H9 (cell line): ENCODE data around the gene TERT. TPM values are rescaled to one million over a fixed set of nuclear protein-coding genes. Genes with fewer than 3 reads are reported as not detected.

Experiments
- DNase-seq: peaks from one replicate; pipeline ENCODE4 v3.0.0-alpha.2; 2017
- H2AFZ ChIP-seq: one replicate; pipeline ENCODE4 v1.6.1; 2013; ENCODE audit warnings: mild to moderate bottlenecking, low read length, control low read depth, moderate library complexity
- H2AK5ac ChIP-seq: 2 replicates; pipeline ENCODE4 v1.6.1; 2013; ENCODE audit warnings: low read length, control low read depth, mixed read lengths; ENCODE audit not compliant: insufficient read length
- H2BK120ac ChIP-seq: one replicate; pipeline ENCODE4 v1.6.1; 2013; ENCODE audit warnings: low read depth, mild to moderate bottlenecking, low read length, control low read depth, inconsistent platforms; ENCODE audit not compliant: poor library complexity, severe bottlenecking
- H2BK12ac ChIP-seq: 2 replicates; pipeline ENCODE4 v1.6.1; 2013; ENCODE audit warnings: low read length, control low read depth, mixed read lengths, low read depth; ENCODE audit not compliant: insufficient read length
- H2BK15ac ChIP-seq: 2 replicates; pipeline ENCODE4 v1.6.1; 2013; ENCODE audit warnings: low read depth, low read length, control low read depth
- H2BK20ac ChIP-seq: one replicate; pipeline ENCODE4 v1.6.1; 2013; ENCODE audit warnings: low read depth, mild to moderate bottlenecking, low read length, control low read depth, inconsistent platforms; ENCODE audit not compliant: poor library complexity, severe bottlenecking
- H2BK5ac ChIP-seq: 2 replicates; pipeline ENCODE4 v1.6.1; 2013; ENCODE audit warnings: low read length, control low read depth, mixed read lengths; ENCODE audit not compliant: insufficient read length
- H3K14ac ChIP-seq: 2 replicates; pipeline ENCODE4 v1.6.1; 2013; ENCODE audit warnings: low read length, control low read depth; ENCODE audit not compliant: insufficient read depth
- H3K18ac ChIP-seq: 2 replicates; pipeline ENCODE4 v1.6.1; 2013; ENCODE audit warnings: low read depth, mild to moderate bottlenecking, mixed read lengths, low read length, control low read depth; ENCODE audit not compliant: insufficient read length
- H3K23ac ChIP-seq: 2 replicates; pipeline ENCODE4 v1.6.1; 2013; ENCODE audit warnings: low read length, control low read depth, mixed read lengths, low read depth; ENCODE audit not compliant: insufficient read length
- H3K23me2 ChIP-seq: 2 replicates; pipeline ENCODE4 v1.6.1; 2013; ENCODE audit warnings: low read depth, mild to moderate bottlenecking, mixed read lengths, low read length, control low read depth; ENCODE audit not compliant: insufficient read length, poor library complexity, severe bottlenecking
- H3K27ac ChIP-seq: 2 replicates; pipeline ENCODE4 v1.5.1; 2013; ENCODE audit warnings: low read length, control low read depth, mixed read lengths, low read depth; ENCODE audit not compliant: insufficient read length
- H3K27me3 ChIP-seq: 2 replicates; pipeline ENCODE4 v1.6.1; 2013; ENCODE audit warnings: low read length, control low read depth, inconsistent platforms; ENCODE audit not compliant: insufficient read depth
- H3K4ac ChIP-seq: 2 replicates; pipeline ENCODE4 v1.6.1; 2013; ENCODE audit warnings: low read depth, mild to moderate bottlenecking, control low read depth, inconsistent platforms, low read length, moderate library complexity
- H3K4me1 ChIP-seq: 2 replicates; pipeline ENCODE4 v1.6.1; 2013; ENCODE audit warnings: low read length, control low read depth, inconsistent platforms; ENCODE audit not compliant: insufficient read depth
- H3K4me2 ChIP-seq: 2 replicates; pipeline ENCODE4 v1.6.1; 2013; ENCODE audit warnings: low read length, control low read depth, mixed read lengths; ENCODE audit not compliant: insufficient read length, insufficient read depth
- H3K56ac ChIP-seq: 2 replicates; pipeline ENCODE4 v1.6.1; 2013; ENCODE audit warnings: low read depth, mild to moderate bottlenecking, mixed read lengths, low read length, control low read depth; ENCODE audit not compliant: insufficient read length
- H3K79me1 ChIP-seq: 2 replicates; pipeline ENCODE4 v1.6.1; 2013; ENCODE audit warnings: low read depth, mild to moderate bottlenecking, moderate library complexity, low read length, control low read depth, inconsistent platforms; ENCODE audit not compliant: insufficient read depth, poor library complexity, severe bottlenecking
- H3K79me2 ChIP-seq: 2 replicates; pipeline ENCODE4 v1.6.1; 2013; ENCODE audit warnings: low read length, control low read depth, inconsistent platforms; ENCODE audit not compliant: insufficient read depth
- H3K9ac ChIP-seq: 2 replicates; pipeline ENCODE4 v1.6.1; 2013; ENCODE audit warnings: low read length, control low read depth, mixed read lengths; ENCODE audit not compliant: insufficient read length; ENCODE audit errors: extremely low read depth
- H3K9me3 ChIP-seq: one replicate; pipeline ENCODE4 v1.6.1; 2013; ENCODE audit warnings: low read depth, low read length, inconsistent platforms; ENCODE audit not compliant: control insufficient read depth
- H3T11ph ChIP-seq: one replicate; pipeline ENCODE4 v1.6.1; 2013; ENCODE audit warnings: mild to moderate bottlenecking, low read length, control low read depth, inconsistent platforms
- H4K20me1 ChIP-seq: one replicate; pipeline ENCODE4 v1.6.1; 2013; ENCODE audit not compliant: control insufficient read depth, insufficient read length, insufficient read depth
- H4K5ac ChIP-seq: 2 replicates; pipeline ENCODE4 v1.6.1; 2013; ENCODE audit warnings: low read depth, mild to moderate bottlenecking, mixed read lengths, low read length, control low read depth; ENCODE audit not compliant: insufficient read length
- H4K8ac ChIP-seq: replicated peaks from 2 replicates; pipeline ENCODE4 v1.6.1; 2013; ENCODE audit warnings: low read length, control low read depth, mixed read lengths, low read depth; ENCODE audit not compliant: insufficient read length
- H4K91ac ChIP-seq: 2 replicates; pipeline ENCODE4 v1.6.1; 2013; ENCODE audit warnings: low read depth, mild to moderate bottlenecking, moderate library complexity, mixed read lengths, low read length, control low read depth; ENCODE audit not compliant: insufficient read length
- H3K27ac Mint-ChIP-seq, 3 experiments: 2 replicates in 2 of 3; 3 replicates in 1 of 3; pipeline ENCODE4 v1.8.0; 2020 to 2021; ENCODE audit warnings: mixed read lengths in 3 of 3, mild to moderate bottlenecking in 1 of 3, moderate library complexity in 1 of 3
- H3K27me3 Mint-ChIP-seq: 2 replicates; pipeline ENCODE4 v1.8.0; 2021; ENCODE audit warnings: low read depth, mild to moderate bottlenecking, moderate library complexity, mixed read lengths
- H3K36me3 Mint-ChIP-seq, 3 experiments: 2 replicates in 2 of 3; 3 replicates in 1 of 3; pipeline ENCODE4 v1.8.0; 2020 to 2021; ENCODE audit warnings: low read depth in 3 of 3, mixed read lengths in 3 of 3; ENCODE audit not compliant: insufficient read depth in 1 of 3
- H3K4me1 Mint-ChIP-seq, 2 experiments: 2 replicates each; pipeline ENCODE4 v1.8.0; 2020; ENCODE audit warnings: mixed read lengths in 2 of 2
- H3K4me3 Mint-ChIP-seq, 2 experiments: 2 replicates in 1 of 2; 3 replicates in 1 of 2; pipeline ENCODE4 v1.8.0; 2020 to 2021; ENCODE audit warnings: mild to moderate bottlenecking in 2 of 2, mixed read lengths in 2 of 2, moderate library complexity in 1 of 2
- H3K9me3 Mint-ChIP-seq, 2 experiments: 2 replicates in 1 of 2; 3 replicates in 1 of 2; pipeline ENCODE4 v1.8.0; 2020; ENCODE audit warnings: mild to moderate bottlenecking in 2 of 2, mixed read lengths in 2 of 2, moderate library complexity in 1 of 2
- CTCF ChIP-seq: fragments of 200-600 bp; sonication (generic); conservative IDR thresholded peaks from 3 replicates; pipeline ENCODE4 v1.8.0; 2021; ENCODE audit warnings: antibody characterized with exemption, mild to moderate bottlenecking
- WGBS: extraction: QIAGEN DNeasy Blood & Tissue Kit; methylation state at CpG from one replicate; pipeline ENCODE4 v1.1.7; 2013; ENCODE audit warnings: missing lambda C conversion rate, low lambda C conversion rate, mixed read lengths; ENCODE audit not compliant: insufficient read length; ENCODE audit errors: extremely low coverage; 5-methylcytosine and 5-hydroxymethylcytosine counted together
- total RNA-seq: library from RNA; stranded (reverse); gene quantifications from 2 replicates; pipeline ENCODE4 v1.2.1, GENCODE V29; 2021

Gene TERT
- total RNA-seq, 1 experiment from 2014 or later, result 15.5 TPM

- Histone ChIP-seq H3K4ac (no peak overlapping the region), H3K9ac (no peak overlapping the region), H2AK5ac (no peak overlapping the region), H3K14ac (no peak overlapping the region), H3K79me2 (no peaks in the 10 kb centered on the region), H2BK12ac (no peak overlapping the region), H2BK15ac (no peak overlapping the region), H3T11ph (no peak overlapping the region), H3K18ac (no peak overlapping the region), H3K4me2 (no peak overlapping the region), H3K27me3 (no peaks in the 10 kb centered on the region), H3K4me1 (peaks cover 2% of the 10 kb centered on the region; the same call in 1 of the 2 replicates), H2BK120ac (no peak overlapping the region), H2AFZ (no peak overlapping the region), H3K23me2 (no peaks in the 10 kb centered on the region), H3K27ac (no peak overlapping the region), H4K91ac (no peak overlapping the region), H4K8ac (no peak overlapping the region), H3K56ac (no peak overlapping the region), H4K5ac (no peak overlapping the region), H2BK20ac (no peak overlapping the region), H3K23ac (no peak overlapping the region), H3K9me3 (no peaks in the 10 kb centered on the region), H3K79me1 (no peaks in the 10 kb centered on the region), H4K20me1 (no peaks in the 10 kb centered on the region), H2BK5ac (no peak overlapping the region)
- peaks cover 24 to 68% (median 59%) of the 10 kb centered on the region in 3 experiments; a peak in 6 of 7 replicates for H3K36me3 Mint-ChIP-seq
- no peak overlapping the region for H3K4me3 Mint-ChIP-seq
- H3K27ac Mint-ChIP-seq, result no peak overlapping the region
- no peaks in the 10 kb centered on the region for H3K27me3 Mint-ChIP-seq
- peak; percentile 21; the same call in 1 of the 3 replicates for TF ChIP-seq CTCF
- peak; percentile 21 for DNase-seq
- peaks cover 21 to 26% of the 10 kb centered on the region in 2 experiments for H3K4me1 Mint-ChIP-seq
- WGBS, result no CpG with 5 or more reads among the region's 21 CpGs
- H3K9me3 Mint-ChIP-seq, result no peaks in the 10 kb centered on the region
These were observed 24.8 kb upstream of the TERT start for GRCh38 chr5:1319436-1320256.
